GM23248 (cell line): ENCODE results near the gene WWC1.

Source experiments
- EZH2 ChIP-seq: fragments of 200-600 bp; sonication (generic); IDR thresholded peaks from 2 replicates; pipeline ENCODE4 v1.6.1; 2018; ENCODE audit warnings: antibody characterized with exemption, mild to moderate bottlenecking; ENCODE audit not compliant: insufficient read depth, poor library complexity, severe bottlenecking
- EZH2phosphoT487 ChIP-seq: fragments of 200-600 bp; sonication (generic); IDR thresholded peaks from 2 replicates; pipeline ENCODE4 v1.6.1; 2018; ENCODE audit warnings: antibody characterized with exemption, moderate library complexity, mild to moderate bottlenecking, low read depth; ENCODE audit not compliant: insufficient read depth

- TF ChIP-seq EZH2 (no peak), EZH2phosphoT487 (no peak)
Observed at GRCh38 chr5:168390491-168390890, 99.0 kb downstream of the WWC1 start.
